C1 segment of cervical spinal cord (tissue), 14 donors: ENCODE data around the gene OPHN1.
"Not testable (repeated sequence)": the region's sequence is repeated elsewhere in the genome, so short reads cannot be mapped to it uniquely, and the experiment has no call there.

Experiments used
- DNase-seq, 14 donors: peaks; one replicate each; lab custom pipeline; 2025; lab: John Stamatoyannopoulos, UW

Gene OPHN1

DNA sequence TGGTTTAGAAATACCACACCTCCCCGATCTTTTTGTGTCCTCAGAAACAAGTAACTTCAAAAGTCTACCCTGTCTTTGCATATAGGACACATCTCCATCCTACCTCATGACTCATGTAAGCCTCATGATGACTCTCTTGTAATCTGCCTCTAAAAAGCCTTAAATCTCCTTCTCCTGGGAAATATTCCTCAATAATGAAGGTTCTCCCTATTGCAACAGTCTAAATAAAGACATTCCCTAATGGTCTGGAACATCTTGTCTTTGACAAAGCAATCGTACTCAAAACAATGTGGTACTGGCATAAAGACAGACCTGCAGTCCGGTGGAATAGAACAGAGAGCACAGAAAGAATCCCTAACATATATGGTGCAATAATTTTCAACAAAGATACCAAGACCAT is 257.7 kb downstream of the OPHN1 start:
- no peak for DNase-seq

DNA sequence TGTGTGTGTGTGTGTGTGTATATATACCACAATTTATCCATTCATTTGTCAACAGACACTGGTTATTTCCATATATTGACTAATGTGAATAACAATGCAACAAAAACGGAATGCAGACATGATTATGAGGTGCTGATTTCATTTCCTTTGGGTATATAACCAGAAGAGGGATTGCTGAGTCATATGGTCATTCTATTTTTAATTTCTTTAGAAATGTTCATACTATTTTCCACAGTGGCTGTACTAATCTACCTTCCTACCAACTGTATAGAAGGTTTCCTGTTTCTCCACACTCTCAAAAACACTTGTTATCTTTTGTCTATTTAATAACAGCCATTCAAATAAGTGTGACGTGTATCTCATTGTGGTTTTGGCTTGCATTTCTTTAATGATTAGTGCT is 269.9 kb downstream of the OPHN1 start:
- DNase-seq = no peak

DNA sequence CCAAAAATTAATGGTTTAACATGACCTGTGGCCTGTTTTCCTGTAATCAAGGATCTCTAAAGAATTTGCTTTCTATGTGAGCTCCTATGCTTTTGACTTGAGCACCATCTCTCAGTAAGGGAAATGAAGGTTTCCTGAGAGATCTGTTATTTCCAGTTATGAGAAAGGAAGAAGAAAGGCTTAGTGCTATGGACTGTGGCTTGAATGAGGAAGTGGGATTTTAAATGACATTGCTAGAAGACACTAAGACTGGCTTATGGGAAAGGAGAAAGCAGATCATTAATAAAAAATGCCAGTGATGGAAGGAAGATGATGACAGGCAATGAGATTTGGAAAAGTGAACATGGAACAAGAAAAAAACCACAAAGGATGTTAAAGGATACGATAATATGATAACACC is 285.4 kb downstream of the OPHN1 start:
- DNase-seq = no peak

- DNase-seq = peak in 1 of 14 donors; percentile 0
These were observed 287.2 kb downstream of the OPHN1 start for GRCh38 chrX:68146054-68146453.

- no peak for DNase-seq
These were observed 293.5 kb downstream of the OPHN1 start for GRCh38 chrX:68139791-68140190.

- no peak for DNase-seq
These were observed 300.1 kb downstream of the OPHN1 start for GRCh38 chrX:68133181-68133580.

- no peak for DNase-seq
These were observed 300.5 kb downstream of the OPHN1 start for GRCh38 chrX:68132749-68133148.

GRCh38 chrX:68121835-68122234 is 311.5 kb downstream of the OPHN1 start:
- no peak for DNase-seq

- no peak for DNase-seq
These were observed 311.9 kb downstream of the OPHN1 start for GRCh38 chrX:68121371-68121770.

GRCh38 chrX:68115371-68115770 is 317.9 kb downstream of the OPHN1 start:
- DNase-seq = no peak

DNA sequence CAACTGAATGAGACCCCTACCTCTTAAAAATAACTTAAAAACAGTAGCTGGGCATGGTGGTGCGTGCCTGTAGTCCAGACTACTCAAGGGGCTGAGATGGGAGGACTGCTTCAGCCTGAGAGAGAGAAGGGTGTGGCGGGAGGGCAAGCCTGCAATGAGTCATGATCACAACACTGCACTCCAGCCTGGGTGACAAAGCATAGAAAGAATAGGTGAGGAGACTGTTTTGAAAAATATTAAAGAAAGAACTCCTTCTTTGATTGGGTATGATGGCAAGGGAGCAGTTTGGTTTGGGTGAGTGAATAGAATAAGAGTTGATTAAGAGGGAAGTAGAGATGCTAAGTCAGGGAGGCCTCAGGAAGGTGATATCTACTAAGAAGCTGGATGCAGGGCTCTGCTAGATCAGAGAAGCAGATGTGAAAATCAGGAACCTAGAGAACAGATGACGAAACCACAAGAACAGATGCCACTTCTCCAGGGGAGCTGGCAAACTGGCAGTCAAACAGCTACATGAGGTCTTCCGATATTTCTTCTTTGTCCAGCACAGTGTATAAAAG is 318.6 kb downstream of the OPHN1 start:
- no peak for DNase-seq

GRCh38 chrX:68113837-68114572 is 319.3 kb downstream of the OPHN1 start:
- DNase-seq = no peak

DNA sequence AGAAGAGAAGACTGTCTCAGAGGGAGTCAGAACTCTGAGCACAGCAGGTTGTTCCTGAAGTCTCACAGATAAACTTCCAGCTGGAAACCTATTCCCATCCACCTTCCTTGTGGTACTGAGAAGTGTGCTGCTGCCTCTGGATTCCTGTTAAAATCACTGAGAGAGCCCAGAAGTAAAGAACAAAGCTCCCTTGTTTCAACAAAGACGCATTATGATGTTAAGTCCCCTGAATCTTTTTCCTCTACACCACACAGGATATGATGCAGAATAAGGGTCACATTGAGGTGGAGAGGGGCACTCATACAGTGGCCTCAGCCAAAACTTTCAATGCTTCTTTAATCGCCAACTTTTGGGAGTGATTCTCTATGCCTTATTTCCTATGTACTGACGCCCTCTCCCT is 321.0 kb downstream of the OPHN1 start:
- DNase-seq = peak in 2 of 14 donors; percentile 2 to 7

GRCh38 chrX:68109162-68109561 is 324.1 kb downstream of the OPHN1 start:
- no peak for DNase-seq

GRCh38 chrX:68098431-68098830 is 334.9 kb downstream of the OPHN1 start:
- DNase-seq = no peak

DNA sequence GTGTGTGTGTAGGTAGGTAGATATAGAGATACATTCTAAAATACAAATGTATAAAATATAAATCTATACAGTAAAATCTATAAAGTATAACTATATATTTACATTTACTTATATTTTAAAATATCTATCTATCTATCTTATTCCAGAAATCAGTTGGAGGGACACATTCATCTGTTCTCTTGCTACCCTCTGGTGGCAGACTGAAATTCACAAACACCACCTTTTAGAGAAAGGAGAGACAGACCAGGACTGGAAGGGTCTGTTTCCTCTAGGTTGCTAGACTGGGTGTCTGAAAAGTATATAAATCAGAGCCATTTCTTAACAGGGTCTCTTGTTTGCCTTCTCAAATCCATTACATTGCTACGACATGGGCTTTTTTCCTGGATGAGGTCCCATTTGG is 343.0 kb downstream of the OPHN1 start:
- DNase-seq = no peak

DNA sequence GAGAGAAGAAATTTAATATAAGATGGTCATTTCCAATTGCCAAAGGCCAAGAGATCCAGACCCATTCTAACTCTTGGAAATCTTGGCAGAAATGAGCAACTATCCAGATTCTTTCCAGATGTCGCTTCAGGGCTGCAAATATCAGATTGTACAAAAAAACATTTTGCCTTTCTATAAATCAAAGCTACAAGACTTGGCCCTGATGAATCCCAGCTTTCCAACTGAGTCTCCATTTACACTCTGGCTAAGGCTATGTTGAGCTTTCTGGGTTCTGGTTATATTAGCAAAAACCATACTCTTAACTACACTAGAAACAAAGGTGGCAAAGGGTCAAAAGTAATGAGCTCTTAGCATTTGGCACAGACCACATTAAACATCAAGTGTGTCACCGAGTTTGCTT is 345.8 kb downstream of the OPHN1 start:
- DNase-seq = no peak

DNA sequence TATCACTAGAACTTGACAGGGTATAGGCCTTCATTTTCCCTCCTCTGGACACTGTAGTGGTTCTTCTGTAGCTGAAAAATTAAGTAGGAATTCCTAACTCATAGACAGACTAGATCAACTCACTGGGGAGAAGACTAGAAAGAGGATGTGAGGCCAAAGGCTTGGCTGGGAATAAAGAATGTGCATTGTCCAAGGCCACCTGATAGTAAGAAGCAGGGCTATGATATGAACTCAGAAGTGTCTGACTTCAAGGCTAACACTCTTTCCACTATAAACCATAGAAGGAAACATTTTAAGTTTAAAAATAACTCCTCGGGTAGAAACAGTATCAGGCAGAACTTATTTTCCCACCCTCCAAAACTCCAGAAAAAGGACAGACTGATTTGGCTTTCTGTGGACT is 346.6 kb downstream of the OPHN1 start:
- no peak for DNase-seq

GRCh38 chrX:68084765-68085164 is 348.5 kb downstream of the OPHN1 start:
- DNase-seq = no peak

DNA sequence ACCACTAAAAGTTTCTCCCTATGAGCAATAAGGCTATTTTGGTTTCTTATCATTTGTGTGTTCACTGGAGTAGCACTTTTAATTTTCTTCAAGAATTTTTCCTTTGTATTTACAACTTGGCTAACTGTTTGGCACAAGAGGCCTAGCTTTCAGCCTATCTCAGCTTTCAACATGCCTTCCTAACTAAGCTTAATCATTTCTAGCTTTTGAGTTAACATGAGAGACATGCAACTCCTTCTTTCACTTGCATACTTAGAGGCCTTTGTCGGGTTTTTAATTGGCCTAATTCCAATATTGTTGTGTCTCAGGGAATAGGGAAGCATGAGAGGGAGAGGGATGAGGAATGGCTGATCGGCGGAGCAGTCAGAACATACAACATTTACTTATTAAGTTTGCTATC is 349.8 kb downstream of the OPHN1 start:
- DNase-seq = no peak

- no peak for DNase-seq
These were observed 353.3 kb downstream of the OPHN1 start for GRCh38 chrX:68079961-68080360.

DNA sequence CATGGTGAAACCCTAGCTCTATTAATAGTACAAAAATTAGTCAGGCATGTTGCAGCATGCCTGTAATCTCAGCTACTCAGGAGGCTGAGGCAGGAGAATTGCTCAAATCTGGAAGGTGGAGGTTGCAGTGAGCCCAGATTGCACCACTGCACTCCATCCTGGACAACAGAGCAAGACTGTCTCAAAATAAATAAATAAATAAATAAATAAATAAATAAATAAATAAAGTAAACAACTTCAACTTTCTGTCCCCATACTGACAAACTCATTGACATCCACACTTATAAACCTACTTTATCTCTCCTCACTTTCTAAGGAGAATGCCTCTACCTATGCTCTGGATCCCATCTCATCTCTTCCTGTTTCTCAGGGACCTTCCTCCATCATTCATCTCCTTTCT is 354.5 kb downstream of the OPHN1 start:
- DNase-seq = not testable (repeated sequence)

- no peak for DNase-seq
These were observed 355.9 kb downstream of the OPHN1 start for GRCh38 chrX:68077378-68077777.

DNA sequence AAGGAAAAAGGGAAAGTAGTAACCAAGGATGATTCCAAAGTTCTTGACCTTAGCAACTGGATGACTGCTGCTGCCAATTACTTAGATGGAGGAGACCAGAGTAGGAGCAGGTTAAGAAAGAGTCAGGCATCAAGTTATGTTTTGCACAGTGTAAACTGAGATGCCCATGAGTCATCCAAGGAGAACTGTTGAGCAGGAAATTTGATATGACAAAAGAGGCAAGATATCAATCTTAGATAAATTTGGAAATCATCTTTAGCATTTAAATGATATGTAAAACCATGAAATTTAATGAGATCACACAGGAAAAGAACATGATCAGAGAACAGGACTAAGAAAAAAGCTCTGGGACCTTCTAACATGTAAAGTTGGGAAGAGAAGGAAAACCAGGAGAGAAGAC is 361.3 kb downstream of the OPHN1 start:
- no peak for DNase-seq
